B cell (primary cell): Measurements from ENCODE around the gene PCDHA8. TPM values are rescaled to one million over a fixed set of nuclear protein-coding genes. Genes with fewer than 3 reads are reported as not detected.
"Not testable (repeated sequence)": the region's sequence is repeated elsewhere in the genome, so short reads cannot be mapped to it uniquely, and the experiment has no call there.

Experiments
- ATAC-seq: fragments of 200-7000 bp; cut with Tn5 transposase; one replicate; pipeline ENCODE4 v1.10.0; 2021; ENCODE audit warnings: low read depth, mild to moderate bottlenecking, moderate number of reproducible peaks, moderate library complexity
- CTCF ChIA-PET: fragments of 350-600 bp; sonication (Branson Sonifier 250); formaldehyde crosslinking; loops from one replicate; lab custom pipeline; 2021; ENCODE audit warnings: antibody characterized with exemption, inconsistent platforms; lab: Charles Lee
- POLR2A ChIA-PET: fragments of 350-600 bp; sonication (Branson Sonifier 250); formaldehyde crosslinking; loops from one replicate; lab custom pipeline; 2021; ENCODE audit warnings: antibody characterized with exemption; lab: Charles Lee
- DNase-seq: peaks from one replicate; pipeline ENCODE4 v3.0.0; 2013
- H2AFZ ChIP-seq: 2 replicates; pipeline ENCODE4 v1.6.1; 2012; ENCODE audit warnings: mild to moderate bottlenecking, low read depth, low read length; ENCODE audit not compliant: insufficient read depth, poor library complexity, severe bottlenecking
- H3K27ac ChIP-seq, 2 donors: 1 replicate in 1 of 2; 2 replicates in 1 of 2; pipeline ENCODE4 v1.5.1; 2012 to 2013; ENCODE audit warnings: low read length in 2 of 2, mild to moderate bottlenecking in 2 of 2, moderate library complexity in 1 of 2
- H3K27me3 ChIP-seq, 4 experiments: fragments of 200-600 bp in 1 of 4; sonication (generic) in 1 of 4; replicated peaks in 1 of 4; 1 replicate in 2 of 4; 2 replicates in 2 of 4; pipeline versions ENCODE4 v1.6.1 to v1.7.0; 2013 to 2016; ENCODE audit warnings: low read length in 3 of 4, mild to moderate bottlenecking in 2 of 4, mixed read lengths in 1 of 4, moderate library complexity in 1 of 4; ENCODE audit not compliant: insufficient read depth in 4 of 4, control insufficient read depth in 3 of 4; ENCODE audit errors: control extremely low read depth in 1 of 4
- H3K36me3 ChIP-seq, 2 experiments: replicated peaks in 1 of 2; 1 replicate in 1 of 2; 2 replicates in 1 of 2; pipeline versions ENCODE4 v1.6.1 to v1.7.1; 2013; ENCODE audit warnings: low read length in 1 of 2; ENCODE audit not compliant: insufficient read depth in 2 of 2, control insufficient read depth in 1 of 2; ENCODE audit errors: control extremely low read depth in 1 of 2, extremely low read depth in 1 of 2
- H3K4me1 ChIP-seq, 2 donors: fragments of 200-600 bp in 1 of 2; sonication (generic) in 1 of 2; 1 replicate in 1 of 2; 2 replicates in 1 of 2; pipeline versions ENCODE4 v1.5.1 to v1.6.1; 2013 to 2017; ENCODE audit warnings: low read length in 2 of 2; ENCODE audit not compliant: control insufficient read depth in 2 of 2, insufficient read depth in 2 of 2
- H3K4me2 ChIP-seq: replicated peaks from 2 replicates; pipeline ENCODE3; 2012; ENCODE audit warnings: mild to moderate bottlenecking, low read depth, low read length; ENCODE audit not compliant: poor library complexity, severe bottlenecking
- H3K4me3 ChIP-seq, 5 experiments: fragments of 200-600 bp in 1 of 5; sonication (generic) in 1 of 5; 1 replicate in 3 of 5; 2 replicates in 2 of 5; pipeline versions ENCODE4 v1.5.1 to v1.7.0; 2011 to 2016; ENCODE audit warnings: low read length in 4 of 5, mild to moderate bottlenecking in 4 of 5, low read depth in 2 of 5, control low read depth in 1 of 5, moderate library complexity in 1 of 5; ENCODE audit not compliant: insufficient read depth in 1 of 5; ENCODE audit errors: control extremely low read depth in 1 of 5, extremely low read depth in 1 of 5
- H3K79me2 ChIP-seq: fragments of 200-600 bp; sonication (generic); one replicate; pipeline ENCODE4 v1.6.0; 2016; ENCODE audit warnings: low read length; ENCODE audit not compliant: control insufficient read depth, insufficient read depth
- H3K9ac ChIP-seq: fragments of 200-600 bp; sonication (generic); 2 replicates; pipeline ENCODE4 v1.6.1; 2017; ENCODE audit warnings: mild to moderate bottlenecking, low read length, moderate library complexity
- H3K9me3 ChIP-seq, 3 donors: one replicate each; pipeline versions ENCODE4 v1.6.1 to v1.7.1; 2013; ENCODE audit warnings: low read length in 2 of 3; ENCODE audit not compliant: control insufficient read depth in 2 of 3, insufficient read depth in 1 of 3; ENCODE audit errors: control extremely low read depth in 1 of 3
- H4K20me1 ChIP-seq: 2 replicates; pipeline ENCODE4 v1.6.0; 2012; ENCODE audit warnings: mild to moderate bottlenecking, low read length; ENCODE audit not compliant: insufficient read depth, control insufficient read depth, poor library complexity, severe bottlenecking
- H3K27ac Mint-ChIP-seq: one replicate; pipeline ENCODE4 v1.8.0; 2021; ENCODE audit warnings: mixed read lengths
- H3K27me3 Mint-ChIP-seq: one replicate; pipeline ENCODE4 v1.8.0; 2021; ENCODE audit warnings: mixed read lengths
- H3K4me1 Mint-ChIP-seq: one replicate; pipeline ENCODE4 v1.8.0; 2021; ENCODE audit warnings: mixed read lengths
- H3K4me3 Mint-ChIP-seq: one replicate; pipeline ENCODE4 v1.8.0; 2021; ENCODE audit warnings: mixed read lengths
- H3K9me3 Mint-ChIP-seq: one replicate; pipeline ENCODE4 v1.8.0; 2022; ENCODE audit warnings: mixed read lengths; ENCODE audit not compliant: insufficient read depth
- EZH2 ChIP-seq: IDR thresholded peaks from 2 replicates; pipeline ENCODE4 v1.6.1; 2012; ENCODE audit warnings: borderline replicate concordance, low read depth, mild to moderate bottlenecking, moderate library complexity, low read length; ENCODE audit not compliant: insufficient read depth, poor library complexity, severe bottlenecking
- WGBS: methylation state at CpG from one replicate; pipeline ENCODE4 v1.1.5; 2013; ENCODE audit warnings: missing lambda C conversion rate; ENCODE audit not compliant: insufficient coverage; 5-methylcytosine and 5-hydroxymethylcytosine counted together
- intact Hi-C: fragments of 100-400 bp; cut with micrococcal nuclease; formaldehyde crosslinking; loops from one replicate; pipeline ENCODE4 v1.10.0; 2022
- polyA plus RNA-seq: library from polyadenylated mRNA; depleted of rRNA; stranded (reverse); fragments of >200 nt; gene quantifications from 2 replicates; pipeline ENCODE4 v1.2.3, GENCODE V29; 2012
- total RNA-seq, 2 donors: library from RNA; stranded (reverse); fragments of 120-200 nt in 1 of 2; gene quantifications; 1 replicate in 1 of 2; 2 replicates in 1 of 2; pipeline versions ENCODE4 v1.2.3 to v1.2.4, GENCODE V29; 2013 to 2022
- TF ChIP-seq, protein P1 (sequence below): fragments of 200-600 bp; IDR thresholded peaks from one replicate; pipeline ENCODE4 v1.8.0; 2022; ENCODE audit warnings: antibody characterized with exemption, mild to moderate bottlenecking

Gene PCDHA8
- total and polyA plus RNA-seq, 2 donors (not counting 1 experiment from before 2014, with no cell fraction given): not detected

DNA sequence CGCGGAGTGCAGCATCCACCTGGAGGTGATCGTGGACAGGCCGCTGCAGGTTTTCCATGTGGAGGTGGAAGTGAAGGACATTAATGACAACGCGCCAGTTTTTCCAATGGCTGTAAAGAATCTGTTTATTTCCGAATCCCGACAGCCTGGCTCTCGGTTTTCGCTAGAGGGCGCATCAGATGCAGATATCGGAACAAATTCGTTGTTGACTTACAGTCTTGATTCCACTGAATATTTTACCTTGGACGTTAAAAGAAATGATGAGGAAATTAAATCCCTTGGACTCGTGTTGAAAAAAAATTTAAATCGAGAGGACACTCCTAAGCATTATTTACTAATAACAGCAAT, 39.5 kb upstream of the PCDHA8 start:
- no peak for DNase-seq
- Histone ChIP-seq H3K9me3 (peaks cover 0 to 36% (median 30%) of the 10 kb centered on the region in 3 donors), H3K9ac (no peak overlapping the region), H3K27me3 (peaks cover 0 to 13% (median 4%) of the 10 kb centered on the region in 4 experiments), H3K4me2 (no peak overlapping the region), H3K4me1 (no peaks in the 10 kb centered on the region), H3K4me3 (no peak overlapping the region), H3K79me2 (no peaks in the 10 kb centered on the region), H4K20me1 (no peaks in the 10 kb centered on the region), H3K36me3 (no peaks in the 10 kb centered on the region), H3K27ac (no peak overlapping the region), H2AFZ (no peak overlapping the region)
- no peak for ATAC-seq
- intact Hi-C loops: no loop called here
- H3K27ac Mint-ChIP-seq: no peak overlapping the region
- TF ChIP-seq, protein P1, sequence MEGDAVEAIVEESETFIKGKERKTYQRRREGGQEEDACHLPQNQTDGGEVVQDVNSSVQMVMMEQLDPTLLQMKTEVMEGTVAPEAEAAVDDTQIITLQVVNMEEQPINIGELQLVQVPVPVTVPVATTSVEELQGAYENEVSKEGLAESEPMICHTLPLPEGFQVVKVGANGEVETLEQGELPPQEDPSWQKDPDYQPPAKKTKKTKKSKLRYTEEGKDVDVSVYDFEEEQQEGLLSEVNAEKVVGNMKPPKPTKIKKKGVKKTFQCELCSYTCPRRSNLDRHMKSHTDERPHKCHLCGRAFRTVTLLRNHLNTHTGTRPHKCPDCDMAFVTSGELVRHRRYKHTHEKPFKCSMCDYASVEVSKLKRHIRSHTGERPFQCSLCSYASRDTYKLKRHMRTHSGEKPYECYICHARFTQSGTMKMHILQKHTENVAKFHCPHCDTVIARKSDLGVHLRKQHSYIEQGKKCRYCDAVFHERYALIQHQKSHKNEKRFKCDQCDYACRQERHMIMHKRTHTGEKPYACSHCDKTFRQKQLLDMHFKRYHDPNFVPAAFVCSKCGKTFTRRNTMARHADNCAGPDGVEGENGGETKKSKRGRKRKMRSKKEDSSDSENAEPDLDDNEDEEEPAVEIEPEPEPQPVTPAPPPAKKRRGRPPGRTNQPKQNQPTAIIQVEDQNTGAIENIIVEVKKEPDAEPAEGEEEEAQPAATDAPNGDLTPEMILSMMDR: no peak
- TF ChIP-seq EZH2: no peak
- H3K9me3 Mint-ChIP-seq: peaks cover 8% of the 10 kb centered on the region
- H3K4me1 Mint-ChIP-seq: no peaks in the 10 kb centered on the region
- no peak overlapping the region for H3K4me3 Mint-ChIP-seq
- ChIA-PET POLR2A (no interaction called here), CTCF (no interaction called here)
- H3K27me3 Mint-ChIP-seq: peaks cover 9% of the 10 kb centered on the region
- 35% methylated on average over 13 of the region's 16 CpGs for WGBS

DNA sequence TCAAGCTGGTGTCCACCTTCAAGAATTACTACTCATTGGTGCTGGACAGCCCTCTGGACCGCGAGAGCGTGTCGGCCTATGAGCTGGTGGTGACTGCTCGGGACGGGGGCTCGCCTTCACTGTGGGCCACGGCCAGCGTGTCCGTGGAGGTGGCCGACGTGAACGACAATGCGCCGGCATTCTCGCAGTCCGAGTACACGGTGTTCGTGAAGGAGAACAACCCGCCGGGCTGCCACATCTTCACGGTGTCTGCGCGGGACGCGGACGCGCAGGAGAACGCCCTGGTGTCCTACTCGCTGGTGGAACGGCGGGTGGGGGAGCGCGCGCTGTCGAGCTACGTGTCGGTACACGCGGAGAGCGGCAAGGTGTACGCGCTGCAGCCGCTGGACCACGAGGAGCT, 38.6 kb upstream of the PCDHA8 start:
- H3K27me3 Mint-ChIP-seq: peaks cover 14% of the 10 kb centered on the region
- H4K20me1 ChIP-seq, intact Hi-C loops, H3K79me2 ChIP-seq, POLR2A ChIA-PET, H3K36me3 ChIP-seq, H2AFZ ChIP-seq, CTCF ChIA-PET, H3K9me3 Mint-ChIP-seq, H3K4me1 ChIP-seq, H3K27ac ChIP-seq, H3K4me3 Mint-ChIP-seq, H3K4me3 ChIP-seq, H3K4me2 ChIP-seq, H3K9ac ChIP-seq, DNase-seq, H3K4me1 Mint-ChIP-seq, H3K27ac Mint-ChIP-seq, ATAC-seq: not testable (repeated sequence)
- H3K9me3 ChIP-seq: peaks cover 0 to 33% (median 29%) of the 10 kb centered on the region in 3 donors
- peaks cover 0 to 13% (median 6%) of the 10 kb centered on the region in 4 experiments for H3K27me3 ChIP-seq
- 66% methylated on average over 45 of the region's 45 CpGs for WGBS
